ENCODE data around the gene AZU1. TPM values are rescaled to one million over a fixed set of nuclear protein-coding genes. Genes with fewer than 3 reads are reported as not detected.

AZU1 gene
- total RNA-seq, 4 donors from 2014 or later: 1.1 TPM; not detected in 3

GRCh38 chr19:825897-826644 is 1.6 kb upstream of the AZU1 start:
- TF ChIP-seq CTCF (IDR thresholded peaks at IDR 0.05): no peak
- DNase-seq (ENCODE audit: low spot score): no peak
- ATAC-seq (ENCODE audit: low FRiP score): no peak

- ATAC-seq (ENCODE audit: low FRiP score): peak; percentile 16
- no peak for DNase-seq (ENCODE audit: low spot score)
- no peak for TF ChIP-seq CTCF (IDR thresholded peaks at IDR 0.05)
These were observed 325 bp upstream of the AZU1 start for GRCh38 chr19:827314-827709.

GRCh38 chr19:829129-829758 is 1.6 kb downstream of the AZU1 start:
- ATAC-seq (ENCODE audit: low FRiP score) (no peak), DNase-seq (ENCODE audit: low spot score) (no peak)
- no peak for TF ChIP-seq CTCF (IDR thresholded peaks at IDR 0.05)

DNA sequence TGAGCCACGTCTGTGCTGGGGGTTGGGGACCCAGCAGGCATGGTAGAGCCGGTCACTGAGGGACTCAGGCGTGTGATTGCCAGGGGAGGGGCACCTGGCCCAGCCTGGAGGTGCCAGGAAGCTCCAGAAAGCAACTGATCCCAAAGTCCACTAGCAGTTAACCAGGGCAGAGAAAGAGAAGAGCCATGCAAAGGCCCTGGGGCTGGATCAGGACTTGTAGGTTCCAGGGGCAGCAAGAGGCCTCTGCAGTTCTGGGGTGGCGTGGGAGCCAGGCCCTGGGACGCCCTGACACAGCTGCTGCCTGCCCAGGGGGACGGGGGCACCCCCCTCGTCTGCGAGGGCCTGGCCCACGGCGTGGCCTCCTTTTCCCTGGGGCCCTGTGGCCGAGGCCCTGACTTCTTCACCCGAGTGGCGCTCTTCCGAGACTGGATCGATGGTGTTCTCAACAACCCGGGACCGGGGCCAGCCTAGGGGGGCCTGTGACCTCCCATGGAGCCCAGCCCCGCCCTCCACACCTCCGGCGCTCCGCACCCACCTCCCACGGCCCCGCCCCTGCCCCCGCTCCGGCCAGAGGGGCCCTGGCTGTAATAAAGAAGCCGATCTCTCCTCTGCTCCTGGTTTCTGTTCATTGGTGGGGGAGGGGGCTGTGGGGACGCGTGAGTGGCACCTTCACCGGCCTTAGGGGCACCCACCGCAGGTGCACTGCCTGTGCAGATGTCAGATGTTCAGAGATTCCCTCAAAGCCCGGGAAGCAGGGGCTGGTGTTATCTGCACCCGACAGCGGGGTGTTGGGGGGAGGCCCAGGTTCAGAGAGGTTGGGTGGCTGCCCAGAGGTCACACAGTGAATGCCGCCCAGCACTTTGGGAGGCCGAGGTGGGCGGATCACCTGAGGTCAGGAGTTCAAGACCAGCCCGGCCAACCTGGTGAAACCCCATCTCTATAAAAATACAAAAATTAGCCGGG is 4.1 kb downstream of the AZU1 start:
- DNase-seq (ENCODE audit: low spot score) (no peak), ATAC-seq (ENCODE audit: low FRiP score) (peak; percentile 30)
- TF ChIP-seq CTCF (IDR thresholded peaks at IDR 0.05): no peak

GRCh38 chr19:834216-834615 is 6.6 kb downstream of the AZU1 start:
- TF ChIP-seq CTCF (IDR thresholded peaks at IDR 0.05): no peak
- DNase-seq (ENCODE audit: low spot score) (no peak), ATAC-seq (ENCODE audit: low FRiP score) (no peak)

- TF ChIP-seq CTCF (IDR thresholded peaks at IDR 0.05): no peak
- ATAC-seq (ENCODE audit: low FRiP score) (no peak), DNase-seq (ENCODE audit: low spot score) (no peak)
These were observed 7.7 kb downstream of the AZU1 start for GRCh38 chr19:835210-835810.

All from omental fat pad (tissue), 4 donors.